DMS 273 (cell line): ENCODE data around the gene AFF1.
"Not testable (repeated sequence)": the region's sequence is repeated elsewhere in the genome, so short reads cannot be mapped to it uniquely, and the experiment has no call there.

Source experiments
- DNase-seq: peaks from one replicate; lab custom pipeline; 2025; ENCODE audit not compliant: unreplicated experiment; lab: John Stamatoyannopoulos, UW

AFF1 gene

GRCh38 chr4:87010192-87010591, 75.4 kb downstream of the AFF1 start:
- no peak for DNase-seq

GRCh38 chr4:87011340-87012034, 76.7 kb downstream of the AFF1 start:
- DNase-seq: peak; percentile 16

- no peak for DNase-seq
These were observed 77.6 kb downstream of the AFF1 start for GRCh38 chr4:87012265-87012953.

- not testable (repeated sequence) for DNase-seq
These were observed 78.1 kb downstream of the AFF1 start for GRCh38 chr4:87012954-87013308.

GRCh38 chr4:87014284-87014782, 79.5 kb downstream of the AFF1 start:
- peak; percentile 12 for DNase-seq

GRCh38 chr4:87015416-87015815, 80.6 kb downstream of the AFF1 start:
- no peak for DNase-seq

- DNase-seq: no peak
These were observed 83.0 kb downstream of the AFF1 start for GRCh38 chr4:87017580-87018342.

- DNase-seq: no peak
These were observed 83.9 kb downstream of the AFF1 start for GRCh38 chr4:87018753-87019152.

- no peak for DNase-seq
These were observed 84.5 kb downstream of the AFF1 start for GRCh38 chr4:87019246-87019791.

GRCh38 chr4:87019898-87020297, 85.1 kb downstream of the AFF1 start:
- DNase-seq: no peak

- DNase-seq: no peak
These were observed 89.4 kb downstream of the AFF1 start for GRCh38 chr4:87024201-87024600.

GRCh38 chr4:87025023-87025613, 90.3 kb downstream of the AFF1 start:
- no peak for DNase-seq

- no peak for DNase-seq
These were observed 90.8 kb downstream of the AFF1 start for GRCh38 chr4:87025614-87026041.

- no peak for DNase-seq
These were observed 92.1 kb downstream of the AFF1 start for GRCh38 chr4:87026800-87027495.

- DNase-seq: no peak
These were observed 94.5 kb downstream of the AFF1 start for GRCh38 chr4:87029356-87029755.

- no peak for DNase-seq
These were observed 95.3 kb downstream of the AFF1 start for GRCh38 chr4:87030124-87030523.

- peak; percentile 28 for DNase-seq
These were observed 96.1 kb downstream of the AFF1 start for GRCh38 chr4:87030755-87031441.

GRCh38 chr4:87031920-87032319, 97.1 kb downstream of the AFF1 start:
- DNase-seq: no peak

GRCh38 chr4:87032884-87033533, 98.2 kb downstream of the AFF1 start:
- DNase-seq: peak; percentile 29
